Measurements from ENCODE around the gene CDH15.
"Not testable (repeated sequence)": the region's sequence is repeated elsewhere in the genome, so short reads cannot be mapped to it uniquely, and the experiment has no call there.

The CDH15 gene

DNA sequence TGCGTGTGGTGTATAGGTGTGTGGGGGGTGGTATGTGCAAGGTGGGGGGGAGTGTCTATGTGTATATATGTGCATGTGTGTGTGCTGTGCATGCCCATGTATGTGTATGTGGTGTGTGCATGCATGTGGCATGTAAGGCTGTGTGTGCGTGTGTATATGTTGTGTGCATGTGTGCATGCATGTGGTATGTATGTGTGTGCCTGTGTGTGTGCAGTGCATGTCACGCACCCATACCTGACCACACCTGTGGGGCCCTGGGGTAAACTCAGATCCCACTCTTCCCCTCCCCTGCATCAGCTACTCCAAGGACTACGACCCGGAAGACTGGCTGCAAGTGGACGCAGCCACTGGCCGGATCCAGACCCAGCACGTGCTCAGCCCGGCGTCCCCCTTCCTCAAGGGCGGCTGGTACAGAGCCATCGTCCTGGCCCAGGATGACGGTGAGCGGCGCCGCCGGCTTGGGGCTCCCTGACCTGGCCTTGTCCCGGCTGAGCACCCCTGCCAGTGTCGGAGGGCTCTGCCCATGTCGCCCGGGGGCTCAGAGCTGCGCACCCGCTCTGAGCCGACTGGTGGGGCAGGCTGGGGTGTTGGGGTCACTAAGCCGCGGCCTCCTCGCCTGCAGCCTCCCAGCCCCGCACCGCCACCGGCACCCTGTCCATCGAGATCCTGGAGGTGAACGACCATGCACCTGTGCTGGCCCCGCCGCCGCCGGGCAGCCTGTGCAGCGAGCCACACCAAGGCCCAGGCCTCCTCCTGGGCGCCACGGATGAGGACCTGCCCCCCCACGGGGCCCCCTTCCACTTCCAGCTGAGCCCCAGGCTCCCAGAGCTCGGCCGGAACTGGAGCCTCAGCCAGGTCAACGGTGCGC, 19.7 kb downstream of the CDH15 start:
- no peak for DNase-seq (ENCODE audit: low read depth in 1 of 2, low spot score in 1 of 2)

DNA sequence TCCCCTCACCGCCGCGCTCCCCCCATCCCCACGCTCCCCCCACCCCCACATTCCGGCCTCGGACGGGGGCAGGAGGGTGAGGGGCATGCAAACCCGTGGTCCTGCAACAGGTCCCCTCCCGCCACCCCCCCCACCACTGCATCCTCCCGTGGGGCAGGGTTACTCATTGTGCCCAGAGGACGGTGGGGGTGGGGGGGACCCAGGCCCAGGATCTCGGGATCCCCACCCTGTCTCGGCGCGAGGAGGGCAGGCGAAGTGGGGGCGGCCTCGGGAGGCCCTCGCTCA, 20.3 kb downstream of the CDH15 start:
- no peak for TF ChIP-seq JUND (IDR thresholded peaks at IDR 0.05; ENCODE audit: low read depth)
- DNase-seq (ENCODE audit: low read depth in 1 of 2, low spot score in 1 of 2): no peak
- in situ Hi-C loops (cut with HindIII; ENCODE audit: low pct_unique_long_range_greater_than_20kb, low sequenced_read_pairs): no loop called here

More for the DNA sequence above, 19.7 kb downstream of the CDH15 start:
- TF ChIP-seq JUND (IDR thresholded peaks at IDR 0.05; ENCODE audit: low read depth): no peak
- in situ Hi-C loops (cut with HindIII; ENCODE audit: low pct_unique_long_range_greater_than_20kb, low sequenced_read_pairs): no loop called here

DNA sequence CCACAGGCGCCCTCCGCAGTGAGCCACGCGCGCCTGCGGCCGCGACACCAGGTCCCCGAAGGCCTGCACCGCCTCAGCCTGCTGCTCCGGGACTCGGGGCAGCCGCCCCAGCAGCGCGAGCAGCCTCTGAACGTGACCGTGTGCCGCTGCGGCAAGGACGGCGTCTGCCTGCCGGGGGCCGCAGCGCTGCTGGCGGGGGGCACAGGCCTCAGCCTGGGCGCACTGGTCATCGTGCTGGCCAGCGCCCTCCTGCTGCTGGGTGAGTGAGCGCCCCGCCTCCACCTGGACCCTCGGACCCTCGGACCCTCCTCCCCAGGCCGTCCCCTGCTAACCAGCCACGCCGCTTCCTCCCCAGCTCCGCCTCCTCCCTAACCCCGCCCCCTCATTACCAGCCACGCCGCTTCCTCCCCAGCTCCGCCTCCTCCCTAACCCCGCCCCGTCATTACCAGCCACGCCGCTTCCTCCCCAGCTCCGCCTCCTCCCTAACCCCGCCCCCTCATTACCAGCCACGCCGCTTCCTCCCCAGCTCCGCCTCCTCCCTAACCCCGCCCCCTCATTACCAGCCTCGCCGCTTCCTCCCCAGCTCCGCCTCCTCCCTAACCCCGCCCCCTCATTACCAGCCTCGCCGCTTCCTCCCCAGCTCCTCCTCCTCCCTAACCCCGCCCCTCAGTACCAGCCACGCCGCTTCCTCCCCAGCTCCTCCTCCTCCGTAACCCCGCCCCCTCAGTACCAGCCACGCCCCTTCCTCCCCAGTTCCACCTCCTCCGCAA, 20.8 kb downstream of the CDH15 start:
- peak in 1 of 2 experiments; percentile 94 for DNase-seq (ENCODE audit: low read depth in 1 of 2, low spot score in 1 of 2)
- in situ Hi-C loops (cut with HindIII; ENCODE audit: low pct_unique_long_range_greater_than_20kb, low sequenced_read_pairs): not testable (repeated sequence)

DNA sequence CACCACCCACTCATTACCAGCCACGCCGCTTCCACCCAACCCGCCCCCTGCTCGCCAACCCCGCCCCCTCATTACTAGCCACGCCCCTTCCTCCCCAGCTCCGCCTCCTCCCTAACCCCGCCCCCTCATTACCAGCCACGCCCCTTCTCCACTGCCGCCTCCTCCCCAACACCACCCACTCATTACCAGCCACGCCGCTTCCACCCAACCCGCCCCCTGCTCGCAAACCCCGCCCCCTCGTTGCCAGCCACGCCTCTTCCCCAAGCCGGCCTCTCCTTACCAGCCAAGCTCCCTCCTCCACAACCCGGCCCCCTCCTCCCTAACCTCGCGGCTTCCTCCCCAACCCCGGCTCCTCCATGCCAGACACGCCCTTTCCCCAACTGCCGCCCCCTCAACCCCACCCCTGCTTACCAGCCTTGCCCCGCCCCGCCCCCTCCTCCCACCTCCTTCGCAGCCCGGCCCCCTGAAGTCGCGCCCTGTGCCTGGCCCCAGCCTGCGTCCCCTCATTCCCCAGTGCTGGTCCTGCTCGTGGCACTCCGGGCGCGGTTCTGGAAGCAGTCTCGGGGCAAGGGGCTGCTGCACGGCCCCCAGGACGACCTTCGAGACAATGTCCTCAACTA, 21.5 kb downstream of the CDH15 start:
- peak; percentile 83 to 96 for DNase-seq (ENCODE audit: low read depth in 1 of 2, low spot score in 1 of 2)
- in situ Hi-C loops (cut with HindIII; ENCODE audit: low pct_unique_long_range_greater_than_20kb, low sequenced_read_pairs): no loop called here
- TF ChIP-seq JUND (IDR thresholded peaks at IDR 0.05; ENCODE audit: low read depth): no peak

DNA sequence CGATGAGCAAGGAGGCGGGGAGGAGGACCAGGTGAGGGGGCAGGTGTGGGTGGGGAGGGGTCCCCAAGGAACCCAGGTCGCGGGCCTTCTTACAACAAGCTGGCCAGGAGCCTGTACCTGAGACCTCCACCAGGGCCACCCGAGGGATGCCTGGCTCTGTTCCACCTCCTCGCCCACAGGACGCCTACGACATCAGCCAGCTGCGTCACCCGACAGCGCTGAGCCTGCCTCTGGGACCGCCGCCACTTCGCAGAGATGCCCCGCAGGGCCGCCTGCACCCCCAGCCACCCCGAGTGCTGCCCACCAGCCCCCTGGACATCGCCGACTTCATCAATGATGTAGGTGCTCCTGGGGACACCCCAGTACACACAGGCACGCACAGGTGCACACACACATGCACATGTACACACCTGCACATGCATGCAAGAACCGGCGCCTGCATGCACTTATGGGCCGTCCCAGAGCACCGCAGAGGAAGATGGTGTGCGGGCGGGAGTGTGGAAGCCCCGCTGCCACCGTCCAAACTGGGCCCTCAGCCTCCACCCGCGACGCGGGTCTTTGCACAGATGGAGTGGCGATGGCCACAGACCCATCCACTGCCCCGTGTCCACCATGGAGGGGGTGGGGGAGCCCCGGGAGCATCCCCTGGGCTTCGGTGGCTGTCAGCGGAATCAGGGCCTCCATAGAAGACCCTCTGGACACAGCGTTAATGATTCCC, 22.2 kb downstream of the CDH15 start:
- TF ChIP-seq JUND (IDR thresholded peaks at IDR 0.05; ENCODE audit: low read depth): no peak
- DNase-seq (ENCODE audit: low read depth in 1 of 2, low spot score in 1 of 2): no peak
- in situ Hi-C loops (cut with HindIII; ENCODE audit: low pct_unique_long_range_greater_than_20kb, low sequenced_read_pairs): no loop called here

DNA sequence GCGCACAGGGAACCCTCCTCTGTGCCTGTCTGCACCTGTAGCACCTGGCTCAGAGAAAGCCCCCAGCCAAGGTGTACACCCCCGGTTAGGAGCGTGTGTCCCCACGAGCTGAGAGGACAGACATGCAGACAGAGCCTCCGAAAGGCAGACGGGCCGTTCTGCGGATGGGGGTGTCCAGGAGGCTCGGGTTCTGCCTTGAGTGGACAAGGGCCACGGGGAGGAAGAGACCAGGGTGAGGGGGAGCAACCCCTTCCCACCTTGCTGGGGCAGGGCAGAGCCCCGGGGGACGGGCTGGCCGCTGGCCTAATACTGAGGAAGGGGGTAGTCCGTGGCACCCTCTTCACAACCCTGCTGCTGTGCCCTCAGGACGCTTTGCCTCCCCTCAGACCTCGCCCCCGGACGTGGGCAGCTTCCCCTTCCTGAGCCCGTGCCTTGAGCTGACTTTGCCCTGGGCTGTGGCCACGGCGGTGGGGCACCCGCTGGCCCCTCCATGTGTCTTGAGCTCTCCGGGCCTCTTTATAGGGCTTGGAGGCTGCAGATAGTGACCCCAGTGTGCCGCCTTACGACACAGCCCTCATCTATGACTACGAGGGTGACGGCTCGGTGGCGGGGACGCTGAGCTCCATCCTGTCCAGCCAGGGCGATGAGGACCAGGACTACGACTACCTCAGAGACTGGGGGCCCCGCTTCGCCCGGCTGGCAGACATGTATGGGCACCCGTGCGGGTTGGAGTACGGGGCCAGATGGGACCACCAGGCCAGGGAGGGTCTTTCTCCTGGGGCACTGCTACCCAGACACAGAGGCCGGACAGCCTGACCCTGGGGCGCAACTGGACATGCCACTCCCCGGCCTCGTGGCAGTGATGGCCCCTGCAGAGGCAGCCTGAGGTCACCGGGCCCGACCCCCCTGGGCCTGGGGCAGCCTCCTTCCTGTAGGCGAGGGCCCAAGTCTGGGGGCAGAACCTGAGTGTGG, 23.1 kb downstream of the CDH15 start:
- in situ Hi-C loops (cut with HindIII; ENCODE audit: low pct_unique_long_range_greater_than_20kb, low sequenced_read_pairs): no loop called here
- TF ChIP-seq JUND (IDR thresholded peaks at IDR 0.05; ENCODE audit: low read depth): no peak
- no peak for DNase-seq (ENCODE audit: low read depth in 1 of 2, low spot score in 1 of 2)

DNA sequence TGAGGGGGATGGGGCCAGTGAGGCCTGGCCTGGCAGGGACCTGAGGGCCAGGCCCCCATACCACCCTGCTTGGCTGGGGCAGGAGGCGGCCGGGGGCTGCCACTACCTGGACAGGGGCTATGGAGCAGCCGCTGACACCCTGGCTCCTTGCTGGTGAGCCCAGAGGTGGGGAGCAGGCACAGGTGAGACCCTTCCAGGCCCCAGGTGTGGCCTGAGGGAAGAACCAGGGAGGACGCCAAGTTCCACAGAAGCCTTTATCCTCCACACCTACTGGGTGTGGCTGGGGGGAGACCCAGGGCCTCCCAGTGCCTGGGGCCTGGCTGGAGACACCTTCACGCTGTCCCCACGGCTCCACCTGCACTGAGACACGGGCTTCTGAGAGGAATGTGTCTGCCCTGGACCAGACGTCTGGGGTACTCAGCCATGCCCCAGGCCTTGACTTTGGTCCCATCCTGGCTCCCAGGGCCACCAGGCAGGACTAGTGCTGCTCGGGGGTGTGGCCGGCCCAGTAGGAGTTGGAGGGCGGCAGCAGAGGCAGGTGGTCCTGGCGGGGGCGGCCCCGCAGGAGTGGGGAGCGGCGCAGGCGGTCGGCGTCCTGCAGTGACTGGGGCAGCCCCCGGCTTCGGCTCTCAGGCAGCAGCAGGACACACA, 24.1 kb downstream of the CDH15 start:
- TF ChIP-seq JUND (IDR thresholded peaks at IDR 0.05; ENCODE audit: low read depth): no peak
- in situ Hi-C loops (cut with HindIII; ENCODE audit: low pct_unique_long_range_greater_than_20kb, low sequenced_read_pairs): no loop called here

DNA sequence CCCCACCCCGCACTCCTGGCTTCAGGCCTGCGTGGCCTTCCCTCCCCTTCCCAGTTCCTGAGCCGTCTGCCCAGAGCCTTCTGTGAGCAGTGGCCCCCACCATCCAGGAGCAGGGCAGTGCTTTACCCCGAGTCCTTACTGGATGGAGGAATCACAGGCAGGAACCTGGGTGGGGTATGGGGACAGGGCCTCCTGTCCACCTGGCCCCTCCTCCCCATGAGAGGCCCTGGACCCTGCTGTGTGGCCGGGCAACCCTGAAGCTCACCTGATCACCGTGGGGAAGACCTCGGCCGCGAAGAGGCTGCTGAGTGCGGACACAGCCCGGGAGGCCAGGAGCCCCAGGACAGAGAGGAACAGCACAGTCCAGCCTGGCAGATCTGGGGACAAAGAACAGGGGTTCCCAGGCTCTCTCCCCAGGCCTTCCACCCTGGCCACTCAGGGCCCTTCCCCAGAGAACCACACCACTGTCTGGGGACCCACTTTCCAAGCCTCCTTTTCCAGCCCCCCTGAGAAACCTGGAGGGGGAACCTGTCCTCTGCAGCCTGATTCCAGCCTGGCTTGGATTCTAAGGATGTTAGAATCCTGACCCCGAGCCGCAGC, 25.6 kb downstream of the CDH15 start:
- TF ChIP-seq JUND (IDR thresholded peaks at IDR 0.05; ENCODE audit: low read depth): no peak
- no peak for DNase-seq (ENCODE audit: low read depth in 1 of 2, low spot score in 1 of 2)
- in situ Hi-C loops (cut with HindIII; ENCODE audit: low pct_unique_long_range_greater_than_20kb, low sequenced_read_pairs): no loop called here

More for the DNA sequence above, 24.1 kb downstream of the CDH15 start:
- no peak for DNase-seq (ENCODE audit: low read depth in 1 of 2, low spot score in 1 of 2)

DNA sequence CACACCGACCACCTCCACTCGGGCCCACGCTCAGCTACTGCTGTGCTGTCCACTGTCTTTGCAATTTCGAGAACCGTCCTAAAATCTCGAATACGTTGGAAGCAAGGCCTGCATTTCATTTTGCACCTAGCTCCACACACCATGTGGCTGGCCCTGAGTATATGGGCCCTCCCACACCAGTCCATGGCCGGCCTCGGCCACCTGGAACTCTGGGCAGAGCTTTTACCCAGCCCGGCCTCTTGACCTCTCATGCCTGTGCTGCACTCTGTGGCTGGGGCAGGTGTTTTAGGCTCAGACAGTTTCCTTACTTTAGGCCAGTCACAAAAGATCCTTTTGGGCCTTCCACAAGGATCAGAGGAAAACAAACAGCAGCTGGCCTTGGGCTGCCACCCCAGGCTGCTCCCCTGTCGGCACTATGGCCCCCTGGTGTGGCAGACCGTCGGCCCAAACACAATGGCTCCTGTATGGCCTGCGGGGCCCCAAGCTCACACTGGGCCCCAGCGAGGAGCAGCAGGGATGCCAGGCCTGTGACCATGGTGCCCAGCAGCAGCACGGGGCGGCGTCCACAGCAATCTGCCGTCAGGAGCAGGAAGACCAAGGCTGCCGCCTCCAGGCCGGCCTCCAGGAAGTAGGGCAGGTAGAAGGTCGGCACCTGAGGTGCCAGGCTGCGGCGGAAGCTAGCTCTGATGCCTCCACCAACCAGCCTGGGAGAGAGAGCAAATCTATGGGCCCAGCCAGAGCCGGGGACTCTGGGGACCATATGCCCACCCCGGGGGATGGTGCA, 26.3 kb downstream of the CDH15 start:
- DNase-seq (ENCODE audit: low read depth in 1 of 2, low spot score in 1 of 2): peak in 1 of 2 experiments; percentile 37
- no peak for TF ChIP-seq JUND (IDR thresholded peaks at IDR 0.05; ENCODE audit: low read depth)
- in situ Hi-C loops (cut with HindIII; ENCODE audit: low pct_unique_long_range_greater_than_20kb, low sequenced_read_pairs): no loop called here

Measured in T47D (cell line).